IMR-90 (cell line): ENCODE results near the gene LIG1. TPM values are rescaled to one million over a fixed set of nuclear protein-coding genes. Genes with fewer than 3 reads are reported as not detected.
A peak's percentile ranks its signal among the peaks of the same experiment; 100 is the strongest.

Experiments
- ATAC-seq: fragments of 200-7000 bp; cut with Tn5 transposase; 2 replicates; pipeline ENCODE4 v1.9.1; 2020; ENCODE audit warnings: low read depth, mild to moderate bottlenecking, moderate library complexity
- BruUV-seq: library from RNA; stranded (reverse); fragments of 400-500 nt; replicated peaks from 2 replicates; lab custom pipeline; 2021; lab: Mats Ljungman, UMichigan
- CTCF ChIA-PET: fragments of 300-600 bp; formaldehyde crosslinking; extraction: SDS; loops from one replicate; lab custom pipeline; 2021; ENCODE audit warnings: antibody characterized with exemption; lab: Yijun Ruan, JAX
- POLR2A ChIA-PET: fragments of 300-600 bp; sonication (Branson Sonifier 250); formaldehyde crosslinking; loops from one replicate; lab custom pipeline; 2022; ENCODE audit warnings: antibody characterized with exemption; ENCODE audit not compliant: unreplicated experiment; lab: Charles Lee
- DNase-seq: peaks from one replicate; pipeline ENCODE4 v3.0.0; 2013
- H2AFZ ChIP-seq: replicated peaks from 2 replicates; pipeline ENCODE3; 2013; ENCODE audit warnings: low read length, mild to moderate bottlenecking; ENCODE audit not compliant: poor library complexity
- H2AK5ac ChIP-seq: 2 replicates; pipeline ENCODE4 v1.6.1; 2013; ENCODE audit warnings: low read depth, low read length, inconsistent platforms
- H2AK9ac ChIP-seq: replicated peaks from 2 replicates; pipeline ENCODE3; 2013; ENCODE audit warnings: mild to moderate bottlenecking, low read depth, low read length, moderate library complexity; ENCODE audit not compliant: poor library complexity
- H2BK120ac ChIP-seq: 2 replicates; pipeline ENCODE4 v1.6.1; 2013; ENCODE audit warnings: low read depth, low read length, inconsistent platforms
- H2BK15ac ChIP-seq: 3 replicates; pipeline ENCODE4 v1.6.1; 2013; ENCODE audit warnings: low read depth, low read length, inconsistent platforms
- H2BK20ac ChIP-seq: 2 replicates; pipeline ENCODE4 v1.6.1; 2013; ENCODE audit warnings: low read depth, mild to moderate bottlenecking, inconsistent platforms, low read length, moderate library complexity
- H2BK5ac ChIP-seq: 2 replicates; pipeline ENCODE4 v1.6.1; 2013; ENCODE audit warnings: mild to moderate bottlenecking, low read depth, low read length, inconsistent platforms; ENCODE audit not compliant: poor library complexity, severe bottlenecking
- H3K14ac ChIP-seq: replicated peaks from 2 replicates; pipeline ENCODE4 v1.6.1; 2013; ENCODE audit warnings: low read depth, low read length, inconsistent platforms
- H3K18ac ChIP-seq: 2 replicates; pipeline ENCODE4 v1.6.1; 2013; ENCODE audit warnings: low read depth, low read length, control low read depth
- H3K23ac ChIP-seq: 2 replicates; pipeline ENCODE4 v1.6.1; 2013; ENCODE audit warnings: low read depth, low read length, inconsistent platforms
- H3K27ac ChIP-seq: 2 replicates; pipeline ENCODE4 v1.5.1; 2013; ENCODE audit warnings: mild to moderate bottlenecking, control low read depth, low read length; ENCODE audit not compliant: insufficient read depth
- H3K27me3 ChIP-seq: 2 replicates; pipeline ENCODE4 v1.6.1; 2013; ENCODE audit warnings: low read length; ENCODE audit not compliant: control insufficient read depth, insufficient read depth
- H3K36me3 ChIP-seq: 2 replicates; pipeline ENCODE4 v1.6.1; 2013; ENCODE audit warnings: low read length, mixed read lengths; ENCODE audit not compliant: control insufficient read depth, insufficient read depth
- H3K4ac ChIP-seq: 2 replicates; pipeline ENCODE4 v1.6.1; 2013; ENCODE audit warnings: low read depth, low read length, inconsistent platforms
- H3K4me1 ChIP-seq: 2 replicates; pipeline ENCODE4 v1.6.1; 2013; ENCODE audit warnings: low read length, mixed read lengths; ENCODE audit not compliant: control insufficient read depth, insufficient read depth
- H3K4me2 ChIP-seq: 2 replicates; pipeline ENCODE4 v1.6.1; 2013; ENCODE audit warnings: low read depth, mild to moderate bottlenecking, control low read depth, low read length, moderate library complexity
- H3K4me3 ChIP-seq: 2 replicates; pipeline ENCODE4 v1.5.1; 2013; ENCODE audit warnings: low read depth, mild to moderate bottlenecking, control low read depth, low read length, moderate library complexity; ENCODE audit not compliant: insufficient read depth
- H3K56ac ChIP-seq: 2 replicates; pipeline ENCODE4 v1.6.1; 2013; ENCODE audit warnings: low read length, inconsistent platforms; ENCODE audit not compliant: insufficient read depth; ENCODE audit errors: extremely low read depth
- H3K79me1 ChIP-seq, 2 experiments: 2 replicates each; pipeline ENCODE4 v1.6.1; 2013; ENCODE audit warnings: low read length in 2 of 2, inconsistent platforms in 1 of 2, low read depth in 1 of 2
- H3K9ac ChIP-seq: 2 replicates; pipeline ENCODE4 v1.6.1; 2013; ENCODE audit warnings: low read depth, low read length, control low read depth
- H3K9me1 ChIP-seq: 2 replicates; pipeline ENCODE4 v1.6.1; 2013; ENCODE audit warnings: low read length, inconsistent platforms; ENCODE audit not compliant: insufficient read depth
- H3K9me3 ChIP-seq: 2 replicates; pipeline ENCODE4 v1.6.1; 2013; ENCODE audit warnings: low read length; ENCODE audit not compliant: control insufficient read depth, insufficient read depth
- H4K20me1 ChIP-seq: 2 replicates; pipeline ENCODE4 v1.6.1; 2013; ENCODE audit warnings: low read length, inconsistent platforms; ENCODE audit not compliant: insufficient read depth
- H4K5ac ChIP-seq: 2 replicates; pipeline ENCODE4 v1.6.1; 2013; ENCODE audit warnings: mild to moderate bottlenecking, low read depth, low read length, control low read depth
- H4K8ac ChIP-seq, 2 experiments: 2 replicates each; pipeline ENCODE4 v1.6.1; 2013; ENCODE audit warnings: low read depth in 2 of 2, low read length in 2 of 2, control low read depth in 1 of 2, inconsistent platforms in 1 of 2
- H4K91ac ChIP-seq: 2 replicates; pipeline ENCODE4 v1.6.1; 2013; ENCODE audit warnings: low read depth, low read length, inconsistent platforms; ENCODE audit not compliant: insufficient read depth
- BHLHE40 ChIP-seq: fragments of 150-350 bp; IDR thresholded peaks from 2 replicates; pipeline ENCODE4 v1.6.1; 2016; ENCODE audit warnings: mild to moderate bottlenecking, low read depth, low read length
- CEBPB ChIP-seq: IDR thresholded peaks from 2 replicates; pipeline ENCODE4 v1.6.1; 2012; ENCODE audit warnings: low read depth, low read length, improper control_type of control experiment
- CTCF ChIP-seq: conservative IDR thresholded peaks from 2 replicates; pipeline ENCODE4 v1.5.1; 2012; ENCODE audit warnings: mild to moderate bottlenecking, low read depth, low read length, improper control_type of control experiment
- ELK1 ChIP-seq: fragments of 150-350 bp; IDR thresholded peaks from 2 replicates; pipeline ENCODE4 v1.6.1; 2016; ENCODE audit warnings: low read depth, mild to moderate bottlenecking, low read length, moderate library complexity, borderline replicate concordance
- FOS ChIP-seq: fragments of 150-350 bp; IDR thresholded peaks from 2 replicates; pipeline ENCODE4 v1.6.1; 2016; ENCODE audit warnings: low read depth, low read length
- MAFK ChIP-seq: IDR thresholded peaks from 2 replicates; pipeline ENCODE4 v1.6.1; 2012; ENCODE audit warnings: low read depth, low read length, improper control_type of control experiment
- MAZ ChIP-seq: IDR thresholded peaks from 2 replicates; pipeline ENCODE4 v1.6.1; 2012; ENCODE audit warnings: low read depth, mild to moderate bottlenecking, low read length, improper control_type of control experiment, moderate library complexity, borderline replicate concordance
- POLR2A ChIP-seq: IDR thresholded peaks from 2 replicates; pipeline ENCODE4 v1.6.1; 2012; ENCODE audit warnings: mild to moderate bottlenecking, low read depth, low read length
- RAD21 ChIP-seq: IDR thresholded peaks from 2 replicates; pipeline ENCODE4 v1.6.1; 2012; ENCODE audit warnings: low read length, improper control_type of control experiment
- RCOR1 ChIP-seq: IDR thresholded peaks from 2 replicates; pipeline ENCODE4 v1.6.1; 2012; ENCODE audit warnings: mild to moderate bottlenecking, low read length, improper control_type of control experiment; ENCODE audit not compliant: insufficient replicate concordance
- RFX5 ChIP-seq: IDR thresholded peaks from 2 replicates; pipeline ENCODE4 v1.8.0; 2012; ENCODE audit warnings: low read depth, mild to moderate bottlenecking, low read length, moderate library complexity
- SMC3 ChIP-seq: fragments of 150-350 bp; IDR thresholded peaks from 2 replicates; pipeline ENCODE4 v1.6.1; 2016; ENCODE audit warnings: low read depth, mild to moderate bottlenecking, antibody characterized with exemption, low read length, moderate library complexity
- USF2 ChIP-seq: fragments of 150-350 bp; IDR thresholded peaks from 2 replicates; pipeline ENCODE4 v1.6.1; 2017; ENCODE audit warnings: mild to moderate bottlenecking, antibody characterized with exemption, low read length, low read depth
- WGBS, 2 experiments: methylation state at CpG; one replicate each; pipeline versions ENCODE4 v1.1.5 to v1.1.7; 2013; ENCODE audit warnings: missing lambda C conversion rate in 2 of 2; ENCODE audit not compliant: insufficient read length in 1 of 2; ENCODE audit errors: extremely low coverage in 2 of 2; 5-methylcytosine and 5-hydroxymethylcytosine counted together
- dilution Hi-C: fragments of 300-500 bp; cut with HindIII; formaldehyde crosslinking; loops from one replicate; pipeline ENCODE4 v1.14.3; 2018; ENCODE audit warnings: low sequenced_read_pairs; ENCODE audit not compliant: unreplicated experiment
- in situ Hi-C: fragments of 300-500 bp; cut with MboI; formaldehyde crosslinking; loops from 3 replicates; pipeline ENCODE4 v1.14.3; 2019; ENCODE audit warnings: low sequenced_read_pairs, inconsistent platforms, mixed read lengths
- intact Hi-C: fragments of 100-400 bp; cut with micrococcal nuclease; formaldehyde crosslinking; loops from 2 replicates; pipeline ENCODE4 v1.10.0; 2022
- polyA plus RNA-seq, 3 experiments: library from polyadenylated mRNA; depleted of rRNA; stranded (reverse); fragments of >200 nt; gene quantifications; 2 replicates each; pipeline ENCODE4 v1.2.3, GENCODE V29; 2012; ENCODE audit warnings: low replicate concordance in 1 of 3
- total RNA-seq: library from RNA; depleted of rRNA; stranded (reverse); fragments of >200 nt; gene quantifications from 2 replicates; pipeline ENCODE4 v1.2.3, GENCODE V29; 2012

The LIG1 gene
- total and polyA plus RNA-seq, 2 of the 4 experiments (the other 2 are of a cell fraction): 24.9 to 34.0 TPM

GRCh38 chr19:48110350-48110966 is 59.7 kb downstream of the LIG1 start, which contains the start of gene PLA2G4C:
TSS of gene PLA2G4C (minus strand) at chr19:48110817. CDS start at chr19:48106529, 4,288 bp downstream.
- Histone ChIP-seq H2BK120ac (peak within 1 kb of the TSS; percentile 90), H3K18ac (peak within 1 kb of the TSS; percentile 71), H2AFZ (peak within 1 kb of the TSS; percentile 99), H3K56ac (peak within 1 kb of the TSS; percentile 83; the same call in 1 of the 2 replicates), H3K4me3 (peak within 1 kb of the TSS; percentile 57), H3K36me3 (peaks cover 1% of the 10 kb centered on the region; the same call in 1 of the 2 replicates), H3K27ac (peak within 1 kb of the TSS; percentile 91), H3K4me1 (no peaks in the 10 kb centered on the region; the same call in 1 of the 2 replicates), H3K14ac (peak within 1 kb of the TSS; percentile 98), H4K8ac (peak within 1 kb of the TSS; percentile 77 to 89), H2AK5ac (peak within 1 kb of the TSS; percentile 67; the same call in 1 of the 2 replicates), H3K23ac (peak within 1 kb of the TSS; percentile 89), H2BK15ac (peak within 1 kb of the TSS; percentile 87; the same call in 1 of the 3 replicates), H4K91ac (peak within 1 kb of the TSS; percentile 98), H3K9me1 (peaks cover 15% of the 10 kb centered on the region), H3K27me3 (no peaks in the 10 kb centered on the region), H3K4me2 (peak within 1 kb of the TSS; percentile 93), H3K9ac (peak within 1 kb of the TSS; percentile 79), H2BK20ac (peak within 1 kb of the TSS; percentile 41), H3K4ac (peak within 1 kb of the TSS; percentile 93), H3K9me3 (no peaks in the 10 kb centered on the region), H4K5ac (peak within 1 kb of the TSS; percentile 51), H3K79me1 (peaks cover 0 to 5% of the 10 kb centered on the region in 2 experiments; a peak in 1 of 4 replicates), H2BK5ac (peak within 1 kb of the TSS; percentile 96), H2AK9ac (peak within 1 kb of the TSS; percentile 90), H4K20me1 (0 out of 2 replicates have a peak, but pooled peaks cover 4% of the 10 kb centered on the region)
- POLR2A ChIA-PET: interaction anchor here (1.0 kb wide), 1 partner anchor 46 kb away, joined by 3 read pairs; no protein-coding TSS in a partner anchor
- in situ Hi-C loops (no loop called here), intact Hi-C loops (loop anchor here (2.0 kb wide), 1 partner anchor 14 kb away; no protein-coding TSS in a partner anchor), dilution Hi-C loops (no loop called here)
- no TSS peak for BruUV-seq
- ATAC-seq (peak; percentile 86), DNase-seq (peak; percentile 95)
- peak; percentile 79 for TF ChIP-seq BHLHE40
- TF ChIP-seq ELK1: no peak
- TF ChIP-seq CEBPB: no peak
- TF ChIP-seq RCOR1: no peak
- no peak for TF ChIP-seq SMC3
- peak; percentile 97 for TF ChIP-seq USF2
- TF ChIP-seq CTCF: no peak
- no peak; the same call in 1 of the 2 replicates for TF ChIP-seq MAZ
- no peak for TF ChIP-seq FOS
- peak; percentile 78; the same call in 1 of the 2 replicates for TF ChIP-seq POLR2A
- TF ChIP-seq RAD21: no peak
- TF ChIP-seq MAFK: no peak
- no peak for TF ChIP-seq RFX5
- CTCF ChIA-PET: interaction anchor here (0.6 to 1.7 kb wide), 5 partner anchors 9 to 147 kb away, joined by 3 to 8 read pairs (median 5); no protein-coding TSS in a partner anchor
- 0% methylated on average over 1 of the region's 27 CpGs; no CpG with 5 or more reads in 1 of the 2 experiments for WGBS, 2 experiments
